HG02798 (cell line): ENCODE data around the gene UNC93B1.
"Not testable (repeated sequence)": the region's sequence is repeated elsewhere in the genome, so short reads cannot be mapped to it uniquely, and the experiment has no call there.

Source experiments
- ATAC-seq: cut with Tn5 transposase; IDR thresholded peaks from one replicate; pipeline ENCODE4 v1.9.1; 2021; ENCODE audit warnings: mild to moderate bottlenecking; ENCODE audit not compliant: unreplicated experiment, poor library complexity

Gene UNC93B1

GRCh38 chr11:67954251-67954650 is 49.6 kb downstream of the UNC93B1 start:
- ATAC-seq: not testable (repeated sequence)

- not testable (repeated sequence) for ATAC-seq
Measured at GRCh38 chr11:67950705-67951104, 53.2 kb downstream of the UNC93B1 start.

DNA sequence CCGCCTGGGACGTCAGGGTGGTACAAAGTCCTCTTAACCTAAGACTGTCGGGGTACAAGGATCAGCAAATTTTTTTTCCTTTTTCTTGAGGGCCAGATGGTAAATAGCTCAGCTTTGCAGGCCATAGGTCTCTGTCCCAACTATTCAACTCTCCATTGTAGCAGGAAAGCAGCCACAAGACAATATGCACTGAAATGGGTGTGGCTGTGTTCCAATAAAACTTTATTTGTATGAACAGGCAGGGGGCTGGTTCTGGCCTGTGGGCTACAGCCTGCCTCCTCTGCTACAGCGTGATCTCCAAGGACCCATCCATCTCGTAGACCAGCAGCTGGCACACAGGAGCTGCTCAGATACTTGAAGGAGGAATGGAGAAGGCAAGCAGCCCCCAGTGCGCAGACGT is 56.1 kb downstream of the UNC93B1 start:
- not testable (repeated sequence) for ATAC-seq

DNA sequence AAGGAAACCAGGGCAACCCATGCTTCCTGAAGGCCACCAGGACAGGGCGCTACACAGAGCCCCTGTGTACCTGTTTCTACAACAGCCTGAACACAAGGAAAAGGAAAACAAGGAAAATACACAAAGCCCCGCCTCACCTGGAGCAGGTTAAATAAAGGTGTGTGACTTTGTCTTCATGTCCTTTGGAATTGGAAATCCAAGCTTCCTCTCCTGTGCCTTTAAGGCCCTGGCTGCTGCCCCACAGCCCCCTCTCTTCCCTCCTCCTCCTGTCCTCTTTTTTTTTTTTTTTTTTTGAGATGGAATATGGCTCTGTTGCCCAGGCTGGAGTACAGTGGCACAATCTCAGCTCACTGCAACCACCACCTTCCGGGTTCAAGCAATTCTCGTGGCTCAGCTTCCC is 57.5 kb downstream of the UNC93B1 start:
- ATAC-seq: not testable (repeated sequence)

GRCh38 chr11:67943406-67943805 is 60.5 kb downstream of the UNC93B1 start:
- not testable (repeated sequence) for ATAC-seq
